Nephron (organoid): ENCODE measurements around the gene KRTAP16-1.
"Not testable (repeated sequence)": the region's sequence is repeated elsewhere in the genome, so short reads cannot be mapped to it uniquely, and the experiment has no call there.

Source experiments
- H3K27ac Mint-ChIP-seq, 3 experiments: 2 replicates each; pipeline ENCODE4 v1.8.0; 2020; ENCODE audit warnings: mixed read lengths in 3 of 3, mild to moderate bottlenecking in 2 of 3, moderate library complexity in 1 of 3
- H3K27me3 Mint-ChIP-seq: 2 replicates; pipeline ENCODE4 v1.8.0; 2021; ENCODE audit warnings: low read depth, mild to moderate bottlenecking, moderate library complexity, mixed read lengths
- H3K36me3 Mint-ChIP-seq: 2 replicates; pipeline ENCODE4 v1.8.0; 2020; ENCODE audit warnings: low read depth, mixed read lengths
- H3K4me1 Mint-ChIP-seq: 2 replicates; pipeline ENCODE4 v1.8.0; 2020; ENCODE audit warnings: mixed read lengths
- H3K4me3 Mint-ChIP-seq, 3 experiments: 2 replicates each; pipeline ENCODE4 v1.8.0; 2020; ENCODE audit warnings: mild to moderate bottlenecking in 3 of 3, mixed read lengths in 3 of 3, moderate library complexity in 2 of 3
- H3K9me3 Mint-ChIP-seq: 2 replicates; pipeline ENCODE4 v1.8.0; 2020; ENCODE audit warnings: mixed read lengths
- TF ChIP-seq, protein P1 (sequence below), 3 experiments: fragments of 200-600 bp; sonication (generic); IDR thresholded peaks; one replicate each; pipeline ENCODE4 v1.5.0; 2021; ENCODE audit warnings: antibody characterized with exemption in 3 of 3; ENCODE audit not compliant: unreplicated experiment in 3 of 3

Gene KRTAP16-1

DNA sequence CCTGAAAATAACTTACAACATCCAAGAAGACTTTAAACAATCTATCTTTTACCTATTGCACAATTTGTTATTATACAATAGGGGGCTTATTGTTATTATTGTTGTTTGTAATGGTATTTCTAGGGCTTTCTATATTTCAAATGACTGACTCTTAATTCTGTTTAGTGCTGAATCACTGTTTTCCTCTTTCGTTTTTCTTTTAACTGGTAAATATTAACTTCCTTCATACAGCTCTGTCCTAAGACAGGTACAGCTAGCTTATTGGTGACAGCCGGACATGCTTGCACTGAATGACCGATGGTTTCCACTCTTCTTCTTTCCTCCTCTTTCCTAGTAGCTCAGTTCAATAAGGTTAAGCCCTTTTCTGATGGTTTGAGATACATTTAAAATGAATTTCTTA is 22.1 kb downstream of the KRTAP16-1 start:
- no peaks in the 10 kb centered on the region for H3K9me3 Mint-ChIP-seq
- no peak overlapping the region for H3K27ac Mint-ChIP-seq
- H3K4me3 Mint-ChIP-seq, result no peak overlapping the region
- H3K27me3 Mint-ChIP-seq, result peaks cover 4% of the 10 kb centered on the region
- H3K4me1 Mint-ChIP-seq, result peaks cover 4% of the 10 kb centered on the region
- TF ChIP-seq, protein P1, sequence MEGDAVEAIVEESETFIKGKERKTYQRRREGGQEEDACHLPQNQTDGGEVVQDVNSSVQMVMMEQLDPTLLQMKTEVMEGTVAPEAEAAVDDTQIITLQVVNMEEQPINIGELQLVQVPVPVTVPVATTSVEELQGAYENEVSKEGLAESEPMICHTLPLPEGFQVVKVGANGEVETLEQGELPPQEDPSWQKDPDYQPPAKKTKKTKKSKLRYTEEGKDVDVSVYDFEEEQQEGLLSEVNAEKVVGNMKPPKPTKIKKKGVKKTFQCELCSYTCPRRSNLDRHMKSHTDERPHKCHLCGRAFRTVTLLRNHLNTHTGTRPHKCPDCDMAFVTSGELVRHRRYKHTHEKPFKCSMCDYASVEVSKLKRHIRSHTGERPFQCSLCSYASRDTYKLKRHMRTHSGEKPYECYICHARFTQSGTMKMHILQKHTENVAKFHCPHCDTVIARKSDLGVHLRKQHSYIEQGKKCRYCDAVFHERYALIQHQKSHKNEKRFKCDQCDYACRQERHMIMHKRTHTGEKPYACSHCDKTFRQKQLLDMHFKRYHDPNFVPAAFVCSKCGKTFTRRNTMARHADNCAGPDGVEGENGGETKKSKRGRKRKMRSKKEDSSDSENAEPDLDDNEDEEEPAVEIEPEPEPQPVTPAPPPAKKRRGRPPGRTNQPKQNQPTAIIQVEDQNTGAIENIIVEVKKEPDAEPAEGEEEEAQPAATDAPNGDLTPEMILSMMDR (IDR thresholded peaks at IDR 0.05; ENCODE audit: unreplicated experiment in 3 of 3), result no peak
- no peaks in the 10 kb centered on the region for H3K36me3 Mint-ChIP-seq

DNA sequence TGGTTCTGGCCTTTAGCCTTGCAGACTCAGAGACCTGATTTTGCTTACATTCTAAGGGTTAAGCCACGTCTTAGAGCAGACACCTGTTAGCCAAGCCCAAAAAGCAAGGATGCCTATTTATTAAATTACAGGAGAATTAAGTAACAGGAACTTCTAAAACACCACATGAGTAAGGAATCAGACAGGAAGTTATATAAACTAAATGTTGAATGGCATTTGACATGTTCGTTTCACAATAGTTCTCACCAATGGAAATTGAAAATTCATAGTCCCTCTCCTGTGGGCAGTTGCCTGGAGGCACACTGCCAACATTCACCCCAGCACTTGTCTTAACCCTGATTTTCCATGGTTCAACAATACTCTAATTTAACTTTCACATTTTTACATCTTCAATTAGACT is 24.6 kb downstream of the KRTAP16-1 start:
- no peaks in the 10 kb centered on the region for H3K27me3 Mint-ChIP-seq
- H3K36me3 Mint-ChIP-seq, result no peaks in the 10 kb centered on the region
- peaks cover 6% of the 10 kb centered on the region for H3K9me3 Mint-ChIP-seq
- no peak overlapping the region for H3K4me3 Mint-ChIP-seq
- H3K27ac Mint-ChIP-seq, result no peak overlapping the region
- H3K4me1 Mint-ChIP-seq, result peaks cover 4% of the 10 kb centered on the region
- TF ChIP-seq, protein P1 (IDR thresholded peaks at IDR 0.05; ENCODE audit: unreplicated experiment in 3 of 3), result no peak

DNA sequence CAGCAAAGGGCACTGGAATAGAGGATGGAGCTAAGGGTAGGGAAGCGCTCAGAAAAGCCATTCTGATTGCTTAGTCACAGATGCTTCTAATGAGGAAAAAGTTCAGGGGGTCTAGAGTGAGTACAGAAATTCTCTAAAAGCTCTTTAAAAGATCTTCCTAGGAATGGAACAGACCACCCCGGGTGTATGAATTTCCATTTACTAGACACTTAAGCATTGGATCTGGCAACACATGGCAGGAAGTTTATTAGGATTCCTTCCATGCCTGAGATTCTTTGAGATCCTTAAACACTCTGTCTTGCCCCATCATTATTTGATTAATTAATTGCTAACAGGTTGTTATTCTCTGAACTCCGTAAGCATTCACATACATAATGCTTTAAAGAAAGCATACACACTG is 25.1 kb downstream of the KRTAP16-1 start:
- Mint-ChIP-seq H3K36me3 (no peaks in the 10 kb centered on the region), H3K27me3 (peaks cover 3% of the 10 kb centered on the region), H3K9me3 (peaks cover 6% of the 10 kb centered on the region), H3K4me1 (peaks cover 4% of the 10 kb centered on the region), H3K27ac (no peak overlapping the region), H3K4me3 (no peak overlapping the region)
- TF ChIP-seq, protein P1 (IDR thresholded peaks at IDR 0.05; ENCODE audit: unreplicated experiment in 3 of 3), result no peak

GRCh38 chr17:41278176-41278955 is 30.7 kb downstream of the KRTAP16-1 start:
- Mint-ChIP-seq H3K27ac (no peak overlapping the region), H3K27me3 (peaks cover 18% of the 10 kb centered on the region), H3K9me3 (peaks cover 6% of the 10 kb centered on the region), H3K36me3 (no peaks in the 10 kb centered on the region), H3K4me3 (no peak overlapping the region), H3K4me1 (no peaks in the 10 kb centered on the region)
- TF ChIP-seq, protein P1 (IDR thresholded peaks at IDR 0.05; ENCODE audit: unreplicated experiment in 3 of 3), result no peak

- H3K36me3 Mint-ChIP-seq, H3K4me1 Mint-ChIP-seq, H3K4me3 Mint-ChIP-seq, H3K27ac Mint-ChIP-seq, H3K9me3 Mint-ChIP-seq: not testable (repeated sequence)
- H3K27me3 Mint-ChIP-seq, result peaks cover 18% of the 10 kb centered on the region
Observed at GRCh38 chr17:41275648-41276190, 33.4 kb downstream of the KRTAP16-1 start, which contains the start of gene KRTAP9-7. Gene KRTAP9-7 (plus strand): TSS chr17:41275698. CDS start chr17:41275698, 0 bp downstream.

DNA sequence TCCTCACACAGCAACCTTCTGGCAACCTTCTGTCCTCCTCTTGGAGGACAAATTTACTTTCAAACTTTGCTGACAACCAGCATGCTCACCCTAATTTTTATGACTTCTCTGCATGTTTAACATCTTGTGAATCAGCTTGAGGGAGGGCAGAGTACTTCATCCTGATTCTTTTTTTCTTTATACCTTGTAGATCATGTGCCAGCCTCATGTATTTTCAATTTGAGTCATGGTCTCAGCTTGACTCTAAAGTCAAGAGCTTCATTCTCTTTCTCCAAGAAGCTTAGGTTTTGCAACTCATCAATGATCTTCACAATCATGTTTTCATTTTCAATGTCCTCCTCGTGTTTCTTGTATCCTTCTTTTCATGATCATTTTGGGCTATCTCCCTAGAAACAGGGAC is 37.3 kb downstream of the KRTAP16-1 start:
- Mint-ChIP-seq H3K27ac (no peak overlapping the region), H3K4me1 (no peaks in the 10 kb centered on the region), H3K27me3 (peaks cover 11% of the 10 kb centered on the region), H3K9me3 (no peaks in the 10 kb centered on the region), H3K36me3 (no peaks in the 10 kb centered on the region), H3K4me3 (no peak overlapping the region)
- TF ChIP-seq, protein P1 (IDR thresholded peaks at IDR 0.05; ENCODE audit: unreplicated experiment in 3 of 3), result no peak

- H3K27ac Mint-ChIP-seq, H3K36me3 Mint-ChIP-seq, H3K27me3 Mint-ChIP-seq, H3K4me3 Mint-ChIP-seq, H3K4me1 Mint-ChIP-seq, H3K9me3 Mint-ChIP-seq: not testable (repeated sequence)
Observed at GRCh38 chr17:41271323-41271722, 37.8 kb downstream of the KRTAP16-1 start.
